ENCODE measurements around the gene STARD9. TPM values are rescaled to one million over a fixed set of nuclear protein-coding genes. Genes with fewer than 3 reads are reported as not detected.

STARD9 gene
- total RNA-seq, 1 donor from 2014 or later, result 7.1 TPM

- Mint-ChIP-seq H3K4me3 (ENCODE audit: unreplicated experiment) (no peak overlapping the region), H3K36me3 (ENCODE audit: low read depth, unreplicated experiment) (peaks cover 18% of the 10 kb centered on the region), H3K27ac (ENCODE audit: unreplicated experiment) (no peak overlapping the region), H3K27me3 (ENCODE audit: low read depth, unreplicated experiment) (no peaks in the 10 kb centered on the region), H3K9me3 (ENCODE audit: unreplicated experiment) (no peaks in the 10 kb centered on the region), H3K4me1 (ENCODE audit: low read depth, unreplicated experiment) (no peaks in the 10 kb centered on the region)
- Histone ChIP-seq H3K4me3 (ENCODE audit: insufficient read depth, low read depth, low read length) (no peak overlapping the region), H3K27me3 (ENCODE audit: insufficient read depth, low read length) (no peaks in the 10 kb centered on the region), H3K9ac (ENCODE audit: low read length) (no peak overlapping the region), H3K4me2 (ENCODE audit: low read length) (no peak overlapping the region), H4K20me1 (ENCODE audit: insufficient read depth, low read length) (no peaks in the 10 kb centered on the region), H3K27ac (ENCODE audit: low read depth, low read length) (no peak overlapping the region), H3K4me1 (ENCODE audit: insufficient read depth, low read length) (no peaks in the 10 kb centered on the region), H3K79me2 (ENCODE audit: insufficient read depth, low read length) (no peaks in the 10 kb centered on the region), H3K9me3 (ENCODE audit: insufficient read depth, low read depth, low read length) (no peaks in the 10 kb centered on the region), H3K36me3 (ENCODE audit: insufficient read depth, low read length) (peaks cover 6% of the 10 kb centered on the region), H2AFZ (ENCODE audit: low read depth, low read length) (no peak overlapping the region)
- FAIRE-seq (no peak), DNase-seq (ENCODE audit: low read depth) (no peak)
- TF ChIP-seq EZH2 (IDR thresholded peaks at IDR 0.05; ENCODE audit: insufficient read depth, low read length), result no peak
- no peak for TF ChIP-seq CTCF (IDR thresholded peaks at IDR 0.05; ENCODE audit: insufficient read depth, low read depth, low read length)
Observed at GRCh38 chr15:42665827-42666226, 90.4 kb downstream of the STARD9 start.

- Mint-ChIP-seq H3K27me3 (ENCODE audit: low read depth, unreplicated experiment) (no peaks in the 10 kb centered on the region), H3K4me3 (ENCODE audit: unreplicated experiment) (no peak overlapping the region), H3K4me1 (ENCODE audit: low read depth, unreplicated experiment) (peaks cover 9% of the 10 kb centered on the region), H3K27ac (ENCODE audit: unreplicated experiment) (no peak overlapping the region), H3K9me3 (ENCODE audit: unreplicated experiment) (no peaks in the 10 kb centered on the region), H3K36me3 (ENCODE audit: low read depth, unreplicated experiment) (peaks cover 18% of the 10 kb centered on the region)
- Histone ChIP-seq H3K79me2 (ENCODE audit: insufficient read depth, low read length) (no peaks in the 10 kb centered on the region), H4K20me1 (ENCODE audit: insufficient read depth, low read length) (no peaks in the 10 kb centered on the region), H3K27me3 (ENCODE audit: insufficient read depth, low read length) (no peaks in the 10 kb centered on the region), H3K36me3 (ENCODE audit: insufficient read depth, low read length) (peaks cover 6% of the 10 kb centered on the region), H3K4me2 (ENCODE audit: low read length) (no peak overlapping the region), H3K27ac (ENCODE audit: low read depth, low read length) (no peak overlapping the region), H3K4me3 (ENCODE audit: insufficient read depth, low read depth, low read length) (no peak overlapping the region), H3K9me3 (ENCODE audit: insufficient read depth, low read depth, low read length) (no peaks in the 10 kb centered on the region), H3K9ac (ENCODE audit: low read length) (no peak overlapping the region), H3K4me1 (ENCODE audit: insufficient read depth, low read length) (no peaks in the 10 kb centered on the region), H2AFZ (ENCODE audit: low read depth, low read length) (no peak overlapping the region)
- no peak for TF ChIP-seq EZH2 (IDR thresholded peaks at IDR 0.05; ENCODE audit: insufficient read depth, low read length)
- TF ChIP-seq CTCF (IDR thresholded peaks at IDR 0.05; ENCODE audit: insufficient read depth, low read depth, low read length), result no peak
- DNase-seq (ENCODE audit: low read depth), result no peak
- no peak for FAIRE-seq
Observed at GRCh38 chr15:42667855-42668254, 92.4 kb downstream of the STARD9 start.

GRCh38 chr15:42670451-42670850, 95.0 kb downstream of the STARD9 start:
- H3K4me3 ChIP-seq (ENCODE audit: insufficient read depth, low read depth, low read length), result no peak overlapping the region
- DNase-seq (ENCODE audit: low read depth) (no peak), FAIRE-seq (no peak)
- no peaks in the 10 kb centered on the region for H3K79me2 ChIP-seq (ENCODE audit: insufficient read depth, low read length)
- TF ChIP-seq CTCF (IDR thresholded peaks at IDR 0.05; ENCODE audit: insufficient read depth, low read depth, low read length), result no peak
- TF ChIP-seq EZH2 (IDR thresholded peaks at IDR 0.05; ENCODE audit: insufficient read depth, low read length), result no peak
- H3K4me2 ChIP-seq (ENCODE audit: low read length), result no peak overlapping the region
- no peak overlapping the region for H2AFZ ChIP-seq (ENCODE audit: low read depth, low read length)
- Mint-ChIP-seq H3K27ac (ENCODE audit: unreplicated experiment) (no peak overlapping the region), H3K4me1 (ENCODE audit: low read depth, unreplicated experiment) (peaks cover 9% of the 10 kb centered on the region), H3K4me3 (ENCODE audit: unreplicated experiment) (no peak overlapping the region), H3K27me3 (ENCODE audit: low read depth, unreplicated experiment) (no peaks in the 10 kb centered on the region), H3K9me3 (ENCODE audit: unreplicated experiment) (no peaks in the 10 kb centered on the region), H3K36me3 (ENCODE audit: low read depth, unreplicated experiment) (peaks cover 22% of the 10 kb centered on the region)
- no peaks in the 10 kb centered on the region for H3K4me1 ChIP-seq (ENCODE audit: insufficient read depth, low read length)
- H3K9me3 ChIP-seq (ENCODE audit: insufficient read depth, low read depth, low read length), result no peaks in the 10 kb centered on the region
- no peak overlapping the region for H3K9ac ChIP-seq (ENCODE audit: low read length)
- H3K36me3 ChIP-seq (ENCODE audit: insufficient read depth, low read length), result peaks cover 22% of the 10 kb centered on the region
- no peaks in the 10 kb centered on the region for H4K20me1 ChIP-seq (ENCODE audit: insufficient read depth, low read length)
- H3K27me3 ChIP-seq (ENCODE audit: insufficient read depth, low read length), result no peaks in the 10 kb centered on the region
- H3K27ac ChIP-seq (ENCODE audit: low read depth, low read length), result no peak overlapping the region
